SK-N-SH (cell line): Measurements from ENCODE around the gene TPRG1. TPM values are rescaled to one million over a fixed set of nuclear protein-coding genes. Genes with fewer than 3 reads are reported as not detected.

Source experiments
- CTCF ChIA-PET: fragments of 300-600, 350-600 bp; formaldehyde crosslinking; extraction: SDS; loops from one replicate; lab custom pipeline; 2021; lab: Yijun Ruan, JAX
- POLR2A ChIA-PET: fragments of 350-600 bp; sonication (Branson Sonifier 250); formaldehyde crosslinking; extraction: SDS; loops from one replicate; lab custom pipeline; 2020; ENCODE audit warnings: antibody characterized with exemption, inconsistent platforms; lab: Yijun Ruan, JAX
- DNase-seq: peaks from one replicate; pipeline ENCODE4 v3.0.0; 2012
- H2AFZ ChIP-seq: fragments of 200-600 bp; sonication (generic); 2 replicates; pipeline ENCODE4 v1.8.1; 2016; ENCODE audit warnings: antibody characterized with exemption, mild to moderate bottlenecking, low read depth
- H3F3A ChIP-seq: fragments of 200-600 bp; sonication (generic); replicated peaks from 2 replicates; pipeline ENCODE3; 2016; ENCODE audit warnings: antibody characterized with exemption, mild to moderate bottlenecking; ENCODE audit not compliant: insufficient read depth
- H3K27ac ChIP-seq, 2 experiments: fragments of 200-500 bp in 1 of 2; fragments of 200-600 bp in 1 of 2; sonication (Bioruptor generic) in 1 of 2; sonication (generic), shearing (Covaris generic) in 1 of 2; 2 replicates each; pipeline versions ENCODE4 v1.5.1 to v1.6.1; 2014 to 2016; ENCODE audit warnings: low read depth in 2 of 2, inconsistent platforms in 1 of 2, low read length in 1 of 2, mild to moderate bottlenecking in 1 of 2, mixed read lengths in 1 of 2
- H3K27me3 ChIP-seq: fragments of 200-600 bp; sonication (generic), shearing (Covaris generic); 2 replicates; pipeline ENCODE4 v1.6.1; 2016; ENCODE audit warnings: mixed run types; ENCODE audit not compliant: insufficient read depth
- H3K36me3 ChIP-seq, 2 experiments: fragments of 200-500 bp in 1 of 2; fragments of 200-600 bp in 1 of 2; sonication (Bioruptor generic) in 1 of 2; sonication (generic) in 1 of 2; replicated peaks in 1 of 2; 2 replicates each; pipeline versions ENCODE3 to v1.5.1; 2014 to 2016; ENCODE audit warnings: low read length in 1 of 2, mild to moderate bottlenecking in 1 of 2; ENCODE audit not compliant: insufficient read depth in 2 of 2, control insufficient read depth in 1 of 2
- H3K4me1 ChIP-seq, 2 experiments: fragments of 200-500 bp in 1 of 2; fragments of 200-600 bp in 1 of 2; sonication (Bioruptor generic) in 1 of 2; sonication (generic), shearing (Covaris generic) in 1 of 2; 2 replicates each; pipeline versions ENCODE4 v1.5.1 to v1.6.1; 2014 to 2016; ENCODE audit warnings: low read depth in 1 of 2, low read length in 1 of 2, mixed run types in 1 of 2; ENCODE audit not compliant: insufficient read depth in 2 of 2, control insufficient read depth in 1 of 2
- H3K4me2 ChIP-seq: fragments of 200-600 bp; sonication (generic), shearing (Covaris generic); 2 replicates; pipeline ENCODE4 v1.6.1; 2017; ENCODE audit warnings: mixed run types
- H3K4me3 ChIP-seq, 2 experiments: fragments of 200-500 bp in 1 of 2; fragments of 200-600 bp in 1 of 2; sonication (Bioruptor generic) in 1 of 2; sonication (generic), shearing (Covaris generic) in 1 of 2; 2 replicates each; pipeline versions ENCODE4 v1.5.1 to v1.8.1; 2014 to 2016; ENCODE audit warnings: low read depth in 2 of 2, inconsistent platforms in 1 of 2, low read length in 1 of 2, mild to moderate bottlenecking in 1 of 2, mixed read lengths in 1 of 2, moderate library complexity in 1 of 2
- H3K79me2 ChIP-seq: fragments of 200-600 bp; sonication (generic); 2 replicates; pipeline ENCODE4 v1.8.1; 2017; ENCODE audit warnings: mild to moderate bottlenecking; ENCODE audit not compliant: insufficient read depth
- H3K9ac ChIP-seq: fragments of 200-600 bp; sonication (generic); 2 replicates; pipeline ENCODE4 v1.6.1; 2017; ENCODE audit warnings: mixed run types
- H3K9me2 ChIP-seq: fragments of 200-600 bp; sonication (generic); 2 replicates; pipeline ENCODE4 v1.6.1; 2017; ENCODE audit warnings: mixed run types
- H3K9me3 ChIP-seq: fragments of 200-600 bp; sonication (generic); 2 replicates; pipeline ENCODE4 v1.6.1; 2017; ENCODE audit warnings: mixed run types, mild to moderate bottlenecking, moderate library complexity
- H4K20me1 ChIP-seq: fragments of 200-600 bp; sonication (generic); 2 replicates; pipeline ENCODE4 v1.6.1; 2017; ENCODE audit warnings: mild to moderate bottlenecking, mixed run types; ENCODE audit not compliant: insufficient read depth
- CHD2 ChIP-seq: fragments of 150-350 bp; IDR thresholded peaks from 2 replicates; pipeline ENCODE4 v1.6.1; 2018; ENCODE audit warnings: low read length; ENCODE audit not compliant: partially characterized antibody
- CTCF ChIP-seq: fragments of 200-600 bp; sonication (generic); IDR thresholded peaks from 2 replicates; pipeline ENCODE4 v1.6.1; 2017; ENCODE audit warnings: antibody characterized with exemption, mild to moderate bottlenecking, moderate library complexity
- ELF1 ChIP-seq: IDR thresholded peaks from 2 replicates; pipeline ENCODE4 v1.4.0; 2012
- EP300 ChIP-seq, 2 experiments: IDR thresholded peaks; 2 replicates each; pipeline versions ENCODE4 v1.4.0 to v1.6.1; 2012; ENCODE audit warnings: borderline replicate concordance in 1 of 2, low read depth in 1 of 2, low read length in 1 of 2
- FOXM1 ChIP-seq: IDR thresholded peaks from 2 replicates; pipeline ENCODE4 v1.4.0; 2012; ENCODE audit warnings: low read depth, mild to moderate bottlenecking
- GATA2 ChIP-seq: sonication (generic); formaldehyde crosslinking; IDR thresholded peaks from 2 replicates; pipeline ENCODE4 v1.5.0; 2020; ENCODE audit warnings: mild to moderate bottlenecking, missing genetic modification reagents
- JUND ChIP-seq: IDR thresholded peaks from 2 replicates; pipeline ENCODE4 v1.4.0; 2012
- MAX ChIP-seq: IDR thresholded peaks from 2 replicates; pipeline ENCODE4 v1.4.0; 2012; ENCODE audit warnings: low read depth
- RAD21 ChIP-seq: IDR thresholded peaks from 2 replicates; pipeline ENCODE4 v1.6.1; 2012; ENCODE audit warnings: mild to moderate bottlenecking, low read length
- RFX5 ChIP-seq: IDR thresholded peaks from 2 replicates; pipeline ENCODE4 v1.6.1; 2012; ENCODE audit warnings: mild to moderate bottlenecking, improper control_type of control experiment, low read length
- SMC3 ChIP-seq: IDR thresholded peaks from 2 replicates; pipeline ENCODE4 v1.6.1; 2012; ENCODE audit warnings: low read depth, low read length, improper control_type of control experiment
- TAF1 ChIP-seq: IDR thresholded peaks from 2 replicates; pipeline ENCODE4 v1.6.1; 2012; ENCODE audit warnings: low read depth, mild to moderate bottlenecking, low read length, moderate library complexity, borderline replicate concordance
- WGBS: methylation state at CpG from one replicate; pipeline ENCODE4 v1.1.6; 2017; ENCODE audit warnings: low lambda C conversion rate; 5-methylcytosine and 5-hydroxymethylcytosine counted together
- polyA plus RNA-seq, 3 experiments: library from polyadenylated mRNA; depleted of rRNA; stranded (reverse); fragments of >200 nt; gene quantifications; 2 replicates each; pipeline ENCODE4 v1.2.3, GENCODE V29; 2012
- TF ChIP-seq, protein P1 (sequence below): fragments of 150-350 bp; IDR thresholded peaks from 2 replicates; pipeline ENCODE4 v1.6.1; 2016; ENCODE audit warnings: mild to moderate bottlenecking, low read depth, low read length
- TF ChIP-seq, protein P2 (sequence below): IDR thresholded peaks from 2 replicates; pipeline ENCODE4 v1.4.0; 2012; ENCODE audit warnings: low read depth, borderline replicate concordance
- TF ChIP-seq, protein P3 (sequence below): IDR thresholded peaks from 2 replicates; pipeline ENCODE4 v1.4.0; 2012; ENCODE audit warnings: low read depth, borderline replicate concordance

The TPRG1 gene
- polyA plus RNA-seq, 1 of the 3 experiments (the other 2 are of a cell fraction), result 0.64 TPM

DNA sequence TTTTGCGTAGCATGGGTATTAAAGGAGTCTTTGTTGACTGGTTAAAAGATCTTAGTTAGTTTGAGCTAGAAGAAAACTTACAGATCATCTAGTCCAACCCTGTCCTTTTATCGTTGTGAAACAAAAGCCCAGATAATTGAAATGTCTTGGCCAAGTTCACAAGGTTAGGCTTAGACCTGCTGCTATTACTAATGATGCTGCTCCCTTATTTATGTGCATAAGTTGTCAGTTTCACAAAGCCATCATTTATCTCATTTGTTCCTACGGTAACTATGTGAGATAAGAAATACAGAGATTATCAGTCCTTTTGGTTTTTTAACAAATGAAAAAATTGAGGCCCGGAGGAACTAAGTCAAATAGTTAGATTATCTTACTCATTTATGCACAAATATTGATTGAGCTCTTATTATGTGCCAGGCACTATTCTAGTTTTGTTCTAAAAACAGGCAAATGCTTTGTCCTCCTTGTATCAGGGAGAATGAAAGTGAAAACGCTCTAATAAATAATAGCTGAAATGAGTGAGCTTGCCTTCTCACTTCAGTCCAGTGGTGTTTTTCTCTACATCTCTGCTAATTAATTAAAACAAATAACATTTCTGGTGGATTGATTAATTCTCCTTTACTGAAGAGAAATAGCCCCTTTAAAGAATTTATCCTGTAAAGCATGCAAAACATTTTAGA lies 49.1 kb upstream of the TPRG1 start:
- Histone ChIP-seq H3K9me2 (no peaks in the 10 kb centered on the region), H3K27ac (peak overlapping the region in 1 of 2 experiments; percentile 98; a peak in 2 of 4 replicates), H3K9ac (no peak overlapping the region), H3K9me3 (no peaks in the 10 kb centered on the region), H3K4me2 (peak overlapping the region; percentile 58), H3K27me3 (no peaks in the 10 kb centered on the region), H3K4me3 (peak overlapping the region; percentile 3 to 23; a peak in 3 of 4 replicates), H4K20me1 (no peaks in the 10 kb centered on the region), H3K79me2 (no peaks in the 10 kb centered on the region), H3K36me3 (no peaks in the 10 kb centered on the region), H2AFZ (peak overlapping the region; percentile 67), H3K4me1 (peaks cover 0 to 31% of the 10 kb centered on the region in 2 experiments; a peak in 2 of 4 replicates), H3F3A (no peaks in the 10 kb centered on the region)
- DNase-seq, result no peak
- WGBS, result 28% methylated on average over 5 of the region's 5 CpGs
- CTCF ChIA-PET, result interaction anchor here (0.9 to 1.8 kb wide), 4 partner anchors 19 to 175 kb away, joined by 3 to 8 read pairs (median 4); no protein-coding TSS in a partner anchor
- TF ChIP-seq TAF1, result no peak
- TF ChIP-seq GATA2, result peak; percentile 61
- TF ChIP-seq RAD21, result peak; percentile 1; the same call in 1 of the 2 replicates
- TF ChIP-seq CTCF, result no peak
- TF ChIP-seq EP300 (IDR thresholded peaks at IDR 0.05; ENCODE audit: borderline replicate concordance in 1 of 2, low read depth in 1 of 2, low read length in 1 of 2), result peak in 1 of 2 experiments; percentile 69; a peak in 2 of 4 replicates
- TF ChIP-seq, protein P1, sequence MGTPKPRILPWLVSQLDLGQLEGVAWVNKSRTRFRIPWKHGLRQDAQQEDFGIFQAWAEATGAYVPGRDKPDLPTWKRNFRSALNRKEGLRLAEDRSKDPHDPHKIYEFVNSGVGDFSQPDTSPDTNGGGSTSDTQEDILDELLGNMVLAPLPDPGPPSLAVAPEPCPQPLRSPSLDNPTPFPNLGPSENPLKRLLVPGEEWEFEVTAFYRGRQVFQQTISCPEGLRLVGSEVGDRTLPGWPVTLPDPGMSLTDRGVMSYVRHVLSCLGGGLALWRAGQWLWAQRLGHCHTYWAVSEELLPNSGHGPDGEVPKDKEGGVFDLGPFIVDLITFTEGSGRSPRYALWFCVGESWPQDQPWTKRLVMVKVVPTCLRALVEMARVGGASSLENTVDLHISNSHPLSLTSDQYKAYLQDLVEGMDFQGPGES, result no peak
- no peak for TF ChIP-seq MAX
- POLR2A ChIA-PET, result no interaction called here

DNA sequence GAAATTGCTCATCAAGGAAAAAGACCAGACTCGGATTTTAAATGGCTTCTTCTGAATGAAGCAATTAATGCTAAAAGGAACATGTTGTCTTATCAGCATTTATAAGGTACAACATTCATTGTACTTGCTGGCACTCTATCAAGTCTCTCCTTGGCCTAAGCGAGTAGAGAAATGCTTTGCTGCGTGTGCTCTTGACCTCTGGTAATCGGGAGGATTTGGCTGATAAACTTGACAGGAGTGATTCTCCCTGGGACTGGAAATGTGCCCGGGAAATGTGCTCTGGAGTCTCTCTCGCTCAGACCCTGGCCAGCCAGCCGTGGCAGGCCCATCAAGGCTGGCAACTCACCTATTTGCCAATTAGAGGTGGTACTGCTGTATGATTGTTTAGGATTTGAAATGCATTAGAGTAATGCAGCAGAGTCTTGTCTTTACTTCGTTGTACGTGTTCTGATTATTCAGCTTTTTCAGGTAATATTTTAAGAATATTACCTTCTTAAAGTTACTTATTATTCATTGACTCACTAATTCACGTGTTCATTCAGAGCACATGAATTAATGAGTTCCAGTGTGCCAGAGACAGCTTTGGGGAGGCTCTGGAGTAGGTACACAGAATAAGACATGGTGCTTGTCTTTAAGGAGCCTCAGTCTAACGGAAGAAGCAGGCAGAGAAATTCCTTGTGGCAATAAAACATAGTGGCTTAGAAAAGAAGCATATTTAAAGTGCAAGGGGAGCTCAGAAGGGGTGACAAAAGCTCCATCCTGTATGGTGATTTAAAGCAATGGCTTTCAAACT lies 48.0 kb upstream of the TPRG1 start:
- no peaks in the 10 kb centered on the region for H4K20me1 ChIP-seq
- ChIA-PET CTCF (interaction anchor here (1.0 to 1.8 kb wide), 6 partner anchors 11 to 176 kb away, joined by 3 to 8 read pairs (median 4); no protein-coding TSS in a partner anchor), POLR2A (no interaction called here)
- no peaks in the 10 kb centered on the region for H3F3A ChIP-seq
- no peaks in the 10 kb centered on the region for H3K27me3 ChIP-seq
- peak overlapping the region; percentile 67; the same call in 1 of the 2 replicates for H2AFZ ChIP-seq
- H3K36me3 ChIP-seq, result no peaks in the 10 kb centered on the region
- peak overlapping the region in 1 of 2 experiments; percentile 98; a peak in 2 of 4 replicates for H3K27ac ChIP-seq
- DNase-seq, result peak; percentile 34
- 15% methylated on average over 11 of the region's 11 CpGs for WGBS
- peak overlapping the region; percentile 58 for H3K4me2 ChIP-seq
- H3K9me3 ChIP-seq, result no peaks in the 10 kb centered on the region
- H3K9me2 ChIP-seq, result no peaks in the 10 kb centered on the region
- H3K4me1 ChIP-seq, result peaks cover 0 to 31% of the 10 kb centered on the region in 2 experiments; a peak in 2 of 4 replicates
- H3K4me3 ChIP-seq, result no peak overlapping the region; a peak in 1 of 4 replicates
- no peaks in the 10 kb centered on the region for H3K79me2 ChIP-seq
- no peak overlapping the region for H3K9ac ChIP-seq
- TF ChIP-seq GATA2, result peak; percentile 81
- TF ChIP-seq, protein P2, sequence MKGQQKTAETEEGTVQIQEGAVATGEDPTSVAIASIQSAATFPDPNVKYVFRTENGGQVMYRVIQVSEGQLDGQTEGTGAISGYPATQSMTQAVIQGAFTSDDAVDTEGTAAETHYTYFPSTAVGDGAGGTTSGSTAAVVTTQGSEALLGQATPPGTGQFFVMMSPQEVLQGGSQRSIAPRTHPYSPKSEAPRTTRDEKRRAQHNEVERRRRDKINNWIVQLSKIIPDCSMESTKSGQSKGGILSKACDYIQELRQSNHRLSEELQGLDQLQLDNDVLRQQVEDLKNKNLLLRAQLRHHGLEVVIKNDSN, result no peak
- TF ChIP-seq FOXM1, result no peak
- no peak for TF ChIP-seq JUND
- TF ChIP-seq CHD2, result peak; percentile 69
- TF ChIP-seq ELF1, result no peak
- no peak for TF ChIP-seq RFX5
- peak; percentile 5; the same call in 1 of the 2 replicates for TF ChIP-seq SMC3
- TF ChIP-seq, protein P3, sequence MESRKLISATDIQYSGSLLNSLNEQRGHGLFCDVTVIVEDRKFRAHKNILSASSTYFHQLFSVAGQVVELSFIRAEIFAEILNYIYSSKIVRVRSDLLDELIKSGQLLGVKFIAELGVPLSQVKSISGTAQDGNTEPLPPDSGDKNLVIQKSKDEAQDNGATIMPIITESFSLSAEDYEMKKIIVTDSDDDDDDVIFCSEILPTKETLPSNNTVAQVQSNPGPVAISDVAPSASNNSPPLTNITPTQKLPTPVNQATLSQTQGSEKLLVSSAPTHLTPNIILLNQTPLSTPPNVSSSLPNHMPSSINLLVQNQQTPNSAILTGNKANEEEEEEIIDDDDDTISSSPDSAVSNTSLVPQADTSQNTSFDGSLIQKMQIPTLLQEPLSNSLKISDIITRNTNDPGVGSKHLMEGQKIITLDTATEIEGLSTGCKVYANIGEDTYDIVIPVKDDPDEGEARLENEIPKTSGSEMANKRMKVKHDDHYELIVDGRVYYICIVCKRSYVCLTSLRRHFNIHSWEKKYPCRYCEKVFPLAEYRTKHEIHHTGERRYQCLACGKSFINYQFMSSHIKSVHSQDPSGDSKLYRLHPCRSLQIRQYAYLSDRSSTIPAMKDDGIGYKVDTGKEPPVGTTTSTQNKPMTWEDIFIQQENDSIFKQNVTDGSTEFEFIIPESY, result no peak
